Tibial nerve (tissue), 4 donors: Measurements from ENCODE around the gene FAT4. TPM values are rescaled to one million over a fixed set of nuclear protein-coding genes. Genes with fewer than 3 reads are reported as not detected.
A peak's percentile ranks its signal among the peaks of the same experiment; 100 is the strongest.

Experiments used
- DNase-seq, 2 donors: peaks; one replicate each; pipeline ENCODE4 v3.0.0-alpha.2; 2019; ENCODE audit warnings: low spot score in 2 of 2
- H3K27ac ChIP-seq, 4 donors: fragments of 200-600 bp; sonication (generic) in 3 of 4; one replicate each; pipeline ENCODE4 v1.5.1; 2017 to 2019; ENCODE audit warnings: mild to moderate bottlenecking in 1 of 4
- H3K27me3 ChIP-seq, 2 donors: fragments of 200-600 bp; sonication (generic) in 1 of 2; one replicate each; pipeline versions ENCODE4 v1.5.1 to v1.6.0; 2017 to 2019
- H3K36me3 ChIP-seq, 3 donors: fragments of 200-600 bp; sonication (generic); one replicate each; pipeline ENCODE4 v1.5.1; 2018 to 2019
- H3K4me1 ChIP-seq, 4 donors: fragments of 200-600 bp; sonication (generic) in 3 of 4; one replicate each; pipeline ENCODE4 v1.5.1; 2017 to 2019
- H3K4me3 ChIP-seq, 4 donors: fragments of 200-600 bp; sonication (generic) in 3 of 4; one replicate each; pipeline ENCODE4 v1.5.1; 2017 to 2019; ENCODE audit warnings: mild to moderate bottlenecking in 1 of 4, moderate library complexity in 1 of 4
- H3K9me3 ChIP-seq, 4 donors: fragments of 200-600 bp; sonication (generic) in 3 of 4; one replicate each; pipeline ENCODE4 v1.5.1; 2017 to 2019
- CTCF ChIP-seq, 5 experiments: fragments of 200-600 bp in 3 of 5; fragments of 450-650 bp in 2 of 5; sonication (generic) in 3 of 5; IDR thresholded peaks; one replicate each; pipeline ENCODE4 v1.5.1; 2016 to 2019; ENCODE audit warnings: antibody characterized with exemption in 5 of 5, mild to moderate bottlenecking in 3 of 5, moderate library complexity in 2 of 5
- EP300 ChIP-seq, 2 donors: sonication (generic); formaldehyde crosslinking; IDR thresholded peaks; one replicate each; pipeline ENCODE4 v1.6.1; 2017; ENCODE audit warnings: antibody characterized with exemption in 2 of 2, mild to moderate bottlenecking in 1 of 2
- POLR2A ChIP-seq, 2 donors: fragments of 450-650 bp; IDR thresholded peaks; one replicate each; pipeline ENCODE4 v1.6.1; 2017; ENCODE audit warnings: antibody characterized with exemption in 2 of 2, mild to moderate bottlenecking in 2 of 2, moderate library complexity in 2 of 2
- WGBS, 2 donors: methylation state at CpG; one replicate each; pipeline ENCODE4 v1.1.5; 2018; 5-methylcytosine and 5-hydroxymethylcytosine counted together
- total RNA-seq, 4 donors: library from RNA; depleted of rRNA; stranded (reverse); fragments of >200 nt; gene quantifications; one replicate each; pipeline ENCODE4 v1.1.0, GENCODE V29; 2016

FAT4 gene
- total RNA-seq, 4 donors from 2014 or later: 12.3 to 22.7 (median 18.4) TPM

GRCh38 chr4:125316401-125316790, 1.6 kb downstream of the FAT4 start:
- Histone ChIP-seq H3K4me1 (peaks cover 0 to 34% (median 9%) of the 10 kb centered on the region in 4 donors), H3K9me3 (no peaks in the 10 kb centered on the region), H3K4me3 (peak overlapping the region; percentile 59 to 92 (median 81)), H3K27me3 (no peaks in the 10 kb centered on the region), H3K27ac (peak overlapping the region; percentile 81 to 95 (median 87)), H3K36me3 (no peaks in the 10 kb centered on the region)
- 0 to 1% methylated on average over 21 to 25 of the region's 25 CpGs for WGBS, 2 donors
- TF ChIP-seq CTCF (IDR thresholded peaks at IDR 0.05) (no peak), POLR2A (IDR thresholded peaks at IDR 0.05) (no peak), EP300 (IDR thresholded peaks at IDR 0.05) (no peak)
- DNase-seq: peak; percentile 25

GRCh38 chr4:125316791-125317524, 2.2 kb downstream of the FAT4 start:
- no peaks in the 10 kb centered on the region for H3K36me3 ChIP-seq
- peaks cover 0 to 40% (median 12%) of the 10 kb centered on the region in 4 donors for H3K4me1 ChIP-seq
- H3K27me3 ChIP-seq: no peaks in the 10 kb centered on the region
- WGBS, 2 donors: 0 to 1% methylated on average over 40 to 60 of the region's 66 CpGs
- H3K27ac ChIP-seq: peak overlapping the region in 3 of 4 donors; percentile 81 to 95 (median 85)
- peak in 1 of 2 donors; percentile 18 for DNase-seq
- TF ChIP-seq CTCF (IDR thresholded peaks at IDR 0.05) (peak in 2 of 5 experiments; percentile 8 to 21), POLR2A (IDR thresholded peaks at IDR 0.05) (no peak), EP300 (IDR thresholded peaks at IDR 0.05) (no peak)
- H3K4me3 ChIP-seq: peak overlapping the region; percentile 59 to 92 (median 81)
- H3K9me3 ChIP-seq: no peaks in the 10 kb centered on the region

DNA sequence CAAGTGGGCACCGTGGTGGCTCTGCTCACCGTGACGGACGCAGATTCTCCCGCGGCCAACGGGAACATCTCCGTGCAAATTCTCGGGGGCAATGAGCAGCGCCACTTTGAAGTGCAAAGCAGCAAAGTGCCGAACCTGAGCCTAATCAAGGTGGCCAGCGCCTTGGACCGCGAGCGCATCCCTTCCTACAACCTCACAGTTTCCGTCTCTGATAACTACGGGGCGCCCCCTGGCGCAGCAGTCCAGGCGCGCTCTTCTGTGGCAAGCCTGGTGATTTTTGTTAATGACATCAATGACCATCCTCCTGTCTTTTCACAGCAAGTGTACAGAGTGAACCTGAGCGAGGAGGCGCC, 2.7 kb downstream of the FAT4 start:
- DNase-seq: peak; percentile 25 to 38
- no peak for TF ChIP-seq POLR2A (IDR thresholded peaks at IDR 0.05)
- peak; percentile 19 to 37 (median 34) for TF ChIP-seq CTCF (IDR thresholded peaks at IDR 0.05)
- no peak for TF ChIP-seq EP300 (IDR thresholded peaks at IDR 0.05)
- Histone ChIP-seq H3K9me3 (no peaks in the 10 kb centered on the region), H3K27ac (peak overlapping the region in 2 of 4 donors; percentile 26 to 95), H3K36me3 (no peaks in the 10 kb centered on the region), H3K27me3 (no peaks in the 10 kb centered on the region), H3K4me3 (peak overlapping the region; percentile 59 to 92 (median 81)), H3K4me1 (peaks cover 0 to 45% (median 13%) of the 10 kb centered on the region in 4 donors)
- 6 to 17% methylated on average over 10 to 19 of the region's 23 CpGs for WGBS, 2 donors

GRCh38 chr4:125319311-125319710, 4.6 kb downstream of the FAT4 start:
- no peak for DNase-seq
- 86 to 88% methylated on average over 2 of the region's 2 CpGs for WGBS, 2 donors
- Histone ChIP-seq H3K27me3 (no peaks in the 10 kb centered on the region), H3K9me3 (no peaks in the 10 kb centered on the region), H3K27ac (no peak overlapping the region), H3K4me1 (peaks cover 0 to 54% (median 9%) of the 10 kb centered on the region in 4 donors), H3K36me3 (no peaks in the 10 kb centered on the region), H3K4me3 (no peak overlapping the region)
- no peak for TF ChIP-seq EP300 (IDR thresholded peaks at IDR 0.05)
- TF ChIP-seq CTCF (IDR thresholded peaks at IDR 0.05): no peak
- no peak for TF ChIP-seq POLR2A (IDR thresholded peaks at IDR 0.05)

DNA sequence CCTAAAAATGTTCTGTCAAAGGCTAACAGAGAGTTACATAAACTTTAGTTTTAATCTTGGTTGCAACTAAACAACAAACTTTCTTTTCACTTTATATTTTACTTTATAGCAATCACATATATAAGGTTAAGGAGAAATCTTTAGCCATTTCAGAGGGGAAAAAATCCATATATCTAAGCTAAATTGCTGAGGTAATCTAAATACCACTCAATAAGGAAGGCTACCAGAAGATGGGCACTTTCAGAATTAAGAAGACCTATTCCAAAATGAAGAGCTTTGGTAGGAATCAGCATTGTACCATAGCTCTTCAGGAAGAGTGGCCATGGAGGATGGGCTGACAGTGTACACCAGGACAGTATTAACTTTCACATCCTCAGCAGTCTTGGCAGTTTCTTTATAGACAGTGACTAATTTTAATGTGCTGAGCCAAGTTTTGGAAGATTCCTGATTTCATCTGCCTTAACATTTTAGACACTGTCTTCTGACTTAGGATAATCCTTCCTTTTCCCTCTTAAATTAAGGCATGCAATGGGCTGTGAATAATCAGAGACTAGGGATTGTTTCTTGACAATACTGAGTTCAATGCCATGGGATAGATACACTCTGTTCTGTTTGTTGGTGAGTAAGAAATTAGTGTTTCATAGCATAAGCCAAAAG, 7.1 kb downstream of the FAT4 start:
- H3K27me3 ChIP-seq: no peaks in the 10 kb centered on the region
- TF ChIP-seq POLR2A (IDR thresholded peaks at IDR 0.05) (no peak), EP300 (IDR thresholded peaks at IDR 0.05) (peak in 1 of 2 donors; percentile 45)
- H3K36me3 ChIP-seq: no peaks in the 10 kb centered on the region
- peaks cover 0 to 49% (median 8%) of the 10 kb centered on the region in 4 donors for H3K4me1 ChIP-seq
- DNase-seq: no peak
- H3K27ac ChIP-seq: peak overlapping the region in 2 of 4 donors; percentile 44 to 53
- no peaks in the 10 kb centered on the region for H3K9me3 ChIP-seq
- H3K4me3 ChIP-seq: peak overlapping the region in 1 of 4 donors; percentile 11
